Breast epithelium (tissue), 3 donors: ENCODE measurements around the gene POMP.

Experiments
- POLR2A ChIP-seq: fragments of 450-650 bp; IDR thresholded peaks from one replicate; pipeline ENCODE4 v1.6.1; 2016; ENCODE audit warnings: antibody characterized with exemption, mild to moderate bottlenecking, moderate library complexity
- POLR2AphosphoS5 ChIP-seq, 3 donors: sonication (generic); formaldehyde crosslinking; IDR thresholded peaks; one replicate each; pipeline ENCODE4 v1.6.1; 2017; ENCODE audit warnings: antibody characterized with exemption in 3 of 3
- TF ChIP-seq, protein P1 (sequence below), 3 donors: fragments of 450-650 bp; IDR thresholded peaks; one replicate each; pipeline ENCODE4 v1.5.1; 2016 to 2017; ENCODE audit warnings: antibody characterized with exemption in 3 of 3, mild to moderate bottlenecking in 3 of 3, moderate library complexity in 3 of 3

GRCh38 chr13:28618230-28618994, 40.5 kb upstream of the POMP start:
- TF ChIP-seq, protein P1, sequence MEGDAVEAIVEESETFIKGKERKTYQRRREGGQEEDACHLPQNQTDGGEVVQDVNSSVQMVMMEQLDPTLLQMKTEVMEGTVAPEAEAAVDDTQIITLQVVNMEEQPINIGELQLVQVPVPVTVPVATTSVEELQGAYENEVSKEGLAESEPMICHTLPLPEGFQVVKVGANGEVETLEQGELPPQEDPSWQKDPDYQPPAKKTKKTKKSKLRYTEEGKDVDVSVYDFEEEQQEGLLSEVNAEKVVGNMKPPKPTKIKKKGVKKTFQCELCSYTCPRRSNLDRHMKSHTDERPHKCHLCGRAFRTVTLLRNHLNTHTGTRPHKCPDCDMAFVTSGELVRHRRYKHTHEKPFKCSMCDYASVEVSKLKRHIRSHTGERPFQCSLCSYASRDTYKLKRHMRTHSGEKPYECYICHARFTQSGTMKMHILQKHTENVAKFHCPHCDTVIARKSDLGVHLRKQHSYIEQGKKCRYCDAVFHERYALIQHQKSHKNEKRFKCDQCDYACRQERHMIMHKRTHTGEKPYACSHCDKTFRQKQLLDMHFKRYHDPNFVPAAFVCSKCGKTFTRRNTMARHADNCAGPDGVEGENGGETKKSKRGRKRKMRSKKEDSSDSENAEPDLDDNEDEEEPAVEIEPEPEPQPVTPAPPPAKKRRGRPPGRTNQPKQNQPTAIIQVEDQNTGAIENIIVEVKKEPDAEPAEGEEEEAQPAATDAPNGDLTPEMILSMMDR (IDR thresholded peaks at IDR 0.05): no peak
- TF ChIP-seq POLR2AphosphoS5 (IDR thresholded peaks at IDR 0.05) (no peak), POLR2A (no peak)
